Islet of Langerhans (tissue), 1 donor: ENCODE data around the gene SLC7A1.
A peak's percentile ranks its signal among the peaks of the same experiment; 100 is the strongest.

Experiments used
- FAIRE-seq: peaks from one replicate; lab custom pipeline; 2011; peaks lifted over from hg19 to GRCh38; lab: Jason Lieb, UNC

The SLC7A1 gene

GRCh38 chr13:29551214-29551613 is 44.3 kb downstream of the SLC7A1 start:
- FAIRE-seq: no peak

GRCh38 chr13:29550430-29550988 is 45.0 kb downstream of the SLC7A1 start:
- no peak for FAIRE-seq

GRCh38 chr13:29548722-29549121 is 46.8 kb downstream of the SLC7A1 start:
- peak; percentile 99 for FAIRE-seq

- FAIRE-seq: no peak
Measured at GRCh38 chr13:29547153-29547552, 48.3 kb downstream of the SLC7A1 start.

- no peak for FAIRE-seq
Measured at GRCh38 chr13:29546662-29547061, 48.8 kb downstream of the SLC7A1 start.

GRCh38 chr13:29545988-29546387 is 49.5 kb downstream of the SLC7A1 start:
- FAIRE-seq: no peak

- FAIRE-seq: no peak
Measured at GRCh38 chr13:29543230-29544215, 52.0 kb downstream of the SLC7A1 start.

GRCh38 chr13:29542381-29542780 is 53.1 kb downstream of the SLC7A1 start:
- no peak for FAIRE-seq

GRCh38 chr13:29541400-29541799 is 54.1 kb downstream of the SLC7A1 start:
- FAIRE-seq: no peak

GRCh38 chr13:29540799-29541198 is 54.7 kb downstream of the SLC7A1 start:
- FAIRE-seq: no peak

GRCh38 chr13:29540334-29540733 is 55.2 kb downstream of the SLC7A1 start:
- no peak for FAIRE-seq

GRCh38 chr13:29539856-29540255 is 55.6 kb downstream of the SLC7A1 start:
- FAIRE-seq: no peak

- no peak for FAIRE-seq
Measured at GRCh38 chr13:29538652-29539040, 56.8 kb downstream of the SLC7A1 start.

- no peak for FAIRE-seq
Measured at GRCh38 chr13:29537736-29538651, 57.5 kb downstream of the SLC7A1 start.

GRCh38 chr13:29536853-29537252 is 58.6 kb downstream of the SLC7A1 start:
- FAIRE-seq: no peak

GRCh38 chr13:29535663-29536655 is 59.5 kb downstream of the SLC7A1 start:
- FAIRE-seq: no peak

- no peak for FAIRE-seq
Measured at GRCh38 chr13:29534083-29534482, 61.4 kb downstream of the SLC7A1 start.

GRCh38 chr13:29532821-29533220 is 62.7 kb downstream of the SLC7A1 start:
- FAIRE-seq: no peak

GRCh38 chr13:29532116-29532515 is 63.4 kb downstream of the SLC7A1 start:
- no peak for FAIRE-seq

- no peak for FAIRE-seq
Measured at GRCh38 chr13:29530901-29531300, 64.6 kb downstream of the SLC7A1 start.

- FAIRE-seq: no peak
Measured at GRCh38 chr13:29529754-29530153, 65.7 kb downstream of the SLC7A1 start.
